HepG2 (cell line): Measurements from ENCODE around the gene COL9A3. TPM values are rescaled to one million over a fixed set of nuclear protein-coding genes. Genes with fewer than 3 reads are reported as not detected.

ENCODE experiments used
- ATAC-seq: fragments of 200-7000 bp; cut with Tn5 transposase; 3 replicates; pipeline ENCODE4 v1.9.1; 2020; ENCODE audit warnings: mild to moderate bottlenecking, moderate library complexity
- BruUV-seq: library from RNA; stranded (reverse); fragments of 400-500 nt; replicated peaks from 2 replicates; lab custom pipeline; 2021; lab: Mats Ljungman, UMichigan
- CTCF ChIA-PET: fragments of 300-600 bp; formaldehyde crosslinking; extraction: SDS; loops from one replicate; lab custom pipeline; 2021; ENCODE audit warnings: low total read pairs, inconsistent platforms, low intra/inter-chr PET ratio; lab: Yijun Ruan, JAX
- POLR2A ChIA-PET: fragments of 350-600 bp; sonication (Branson Sonifier 250); formaldehyde crosslinking; loops from one replicate; lab custom pipeline; 2020; ENCODE audit warnings: antibody characterized with exemption, inconsistent platforms; lab: Yijun Ruan, JAX
- DNase-seq: peaks from one replicate; pipeline ENCODE4 v3.0.0-alpha.2; 2015; ENCODE audit warnings: low spot score
- FAIRE-seq: peaks from 3 replicates; lab custom pipeline; 2011; peaks lifted over from hg19 to GRCh38; lab: Jason Lieb, UNC
- H2AFZ ChIP-seq: one replicate; pipeline ENCODE4 v1.6.1; 2011; ENCODE audit warnings: low read length, inconsistent platforms
- H3K27ac ChIP-seq: fragments of 300-600 bp; 3 replicates; pipeline ENCODE4 v1.8.0; 2011; ENCODE audit warnings: mixed run types, mild to moderate bottlenecking, mixed read lengths, low read length, inconsistent platforms; ENCODE audit not compliant: insufficient read depth; ENCODE audit errors: extremely low read length
- H3K27me3 ChIP-seq, 2 experiments: fragments of 200-600 bp in 1 of 2; 2 replicates in 1 of 2; 3 replicates in 1 of 2; pipeline versions ENCODE4 v1.6.0 to v1.8.0; 2011; ENCODE audit warnings: low read length in 2 of 2, mild to moderate bottlenecking in 2 of 2, moderate library complexity in 2 of 2, inconsistent platforms in 1 of 2; ENCODE audit not compliant: insufficient read depth in 2 of 2, control insufficient read depth in 1 of 2
- H3K36me3 ChIP-seq, 2 experiments: fragments of 200-600 bp in 1 of 2; replicated peaks in 1 of 2; 2 replicates in 1 of 2; 3 replicates in 1 of 2; pipeline versions ENCODE4 v1.5.1 to v1.8.0; 2011; ENCODE audit warnings: low read length in 2 of 2, inconsistent platforms in 1 of 2; ENCODE audit not compliant: insufficient read depth in 2 of 2, control insufficient read depth in 1 of 2
- H3K4me1 ChIP-seq: 2 replicates; pipeline ENCODE4 v1.5.1; 2012; ENCODE audit warnings: low read length, inconsistent platforms; ENCODE audit not compliant: insufficient read depth
- H3K4me2 ChIP-seq: 2 replicates; pipeline ENCODE4 v1.6.0; 2011; ENCODE audit warnings: low read depth, low read length, inconsistent platforms
- H3K4me3 ChIP-seq, 3 experiments: fragments of 200-600 bp in 1 of 3; sonication (generic), shearing (Covaris generic) in 1 of 3; replicated peaks in 1 of 3; 2 replicates each; pipeline ENCODE4 v1.5.1; 2011 to 2016; ENCODE audit warnings: low read length in 3 of 3, inconsistent platforms in 2 of 3, low read depth in 2 of 3, mild to moderate bottlenecking in 2 of 3, control low read depth in 1 of 3, mixed read lengths in 1 of 3; ENCODE audit not compliant: insufficient read depth in 1 of 3
- H3K79me2 ChIP-seq: one replicate; pipeline ENCODE4 v1.6.1; 2011; ENCODE audit warnings: low read length, inconsistent platforms; ENCODE audit not compliant: insufficient read depth
- H3K9ac ChIP-seq: 2 replicates; pipeline ENCODE4 v1.6.0; 2011; ENCODE audit warnings: mild to moderate bottlenecking, low read depth, low read length, inconsistent platforms; ENCODE audit not compliant: insufficient read depth
- H3K9me3 ChIP-seq: 2 replicates; pipeline ENCODE4 v1.5.1; 2012; ENCODE audit warnings: mild to moderate bottlenecking, low read length
- H4K20me1 ChIP-seq: 2 replicates; pipeline ENCODE4 v1.6.0; 2011; ENCODE audit warnings: inconsistent platforms, mild to moderate bottlenecking, low read length, moderate library complexity; ENCODE audit not compliant: insufficient read depth
- ATF5 ChIP-seq: sonication (generic); formaldehyde crosslinking; IDR thresholded peaks from 2 replicates; pipeline ENCODE4 v1.4.0; 2020; ENCODE audit warnings: mild to moderate bottlenecking, low read depth, missing genetic modification reagents
- EED ChIP-seq: sonication (generic); formaldehyde crosslinking; IDR thresholded peaks from 2 replicates; pipeline ENCODE4 v1.5.0; 2020; ENCODE audit warnings: mild to moderate bottlenecking, missing genetic modification reagents
- MIER2 ChIP-seq: IDR thresholded peaks from 2 replicates; pipeline ENCODE4 v1.6.1; 2016; ENCODE audit warnings: missing biosample characterization, missing genetic modification reagents
- MYPOP ChIP-seq: sonication (generic); formaldehyde crosslinking; IDR thresholded peaks from 2 replicates; pipeline ENCODE4 v1.8.1; 2023; ENCODE audit warnings: mild to moderate bottlenecking, moderate library complexity, missing genetic modification reagents
- PAF1 ChIP-seq: IDR thresholded peaks from 2 replicates; pipeline ENCODE4 v1.6.1; 2016; ENCODE audit warnings: missing genetic modification reagents, missing compliant biosample characterization
- WIZ ChIP-seq: sonication (generic); formaldehyde crosslinking; IDR thresholded peaks from 2 replicates; pipeline ENCODE4 v1.5.1; 2020; ENCODE audit warnings: mild to moderate bottlenecking, missing genetic modification reagents
- ZFP36 ChIP-seq: fragments of 150-350 bp; IDR thresholded peaks from 2 replicates; pipeline ENCODE4 v1.6.1; 2018; ENCODE audit warnings: borderline replicate concordance, low read length, low read depth; ENCODE audit not compliant: partially characterized antibody
- ZNF160 ChIP-seq: sonication (generic); formaldehyde crosslinking; IDR thresholded peaks from 2 replicates; pipeline ENCODE4 v1.8.0; 2022; ENCODE audit warnings: mild to moderate bottlenecking, inconsistent platforms, missing genetic modification reagents
- ZNF317 ChIP-seq: sonication (generic); formaldehyde crosslinking; IDR thresholded peaks from 2 replicates; pipeline ENCODE4 v1.5.0; 2020; ENCODE audit warnings: mild to moderate bottlenecking, missing genetic modification reagents
- ZNF720 ChIP-seq: sonication (generic); formaldehyde crosslinking; IDR thresholded peaks from 2 replicates; pipeline ENCODE4 v1.4.0; 2020; ENCODE audit warnings: missing genetic modification reagents
- ZNF761 ChIP-seq: sonication (generic); formaldehyde crosslinking; conservative IDR thresholded peaks from 2 replicates; pipeline ENCODE4 v1.4.0; 2020; ENCODE audit warnings: mild to moderate bottlenecking, missing genetic modification reagents
- ZSCAN22 ChIP-seq: sonication (generic); formaldehyde crosslinking; IDR thresholded peaks from 2 replicates; pipeline ENCODE4 v1.4.0; 2020; ENCODE audit warnings: mild to moderate bottlenecking, missing genetic modification reagents
- WGBS: methylation state at CpG from one replicate; pipeline ENCODE4 v1.1.6; 2017; ENCODE audit warnings: low lambda C conversion rate; 5-methylcytosine and 5-hydroxymethylcytosine counted together
- in situ Hi-C: cut with HindIII; loops from 2 replicates; pipeline ENCODE4 v1.10.0; 2017; ENCODE audit warnings: low pct_unique_long_range_greater_than_20kb; ENCODE audit not compliant: extremely low pct_ligation_motif_present
- intact Hi-C: fragments of 100-400 bp; cut with micrococcal nuclease; formaldehyde crosslinking; loops from one replicate; pipeline ENCODE4 v1.10.0; 2022; ENCODE audit not compliant: unreplicated experiment
- polyA plus RNA-seq, 8 experiments: library from polyadenylated mRNA; depleted of rRNA in 3 of 8; stranded (reverse) in 7 of 8; unstranded in 1 of 8; fragments of >200 nt; fragmentation: Illumina TruSeq in 4 of 8; extraction: Trizol in 4 of 8; gene quantifications; 2 replicates each; pipeline versions ENCODE4 v1.2.1 to v1.2.3, GENCODE V29; 2011 to 2016; ENCODE audit warnings: low read depth in 4 of 8, missing spikeins in 1 of 8, mixed read lengths in 1 of 8; ENCODE audit not compliant: insufficient read depth in 1 of 8
- total RNA-seq, 5 experiments: library from RNA; depleted of rRNA; stranded (reverse); fragments of >200 nt; fragmentation: Illumina TruSeq; extraction: Trizol; gene quantifications; 2 replicates each; pipeline ENCODE4 v1.2.3, GENCODE V29; 2016; ENCODE audit warnings: low read depth in 1 of 5
- TF ChIP-seq, protein P1 (sequence below): sonication (generic); formaldehyde crosslinking; IDR thresholded peaks from 2 replicates; pipeline ENCODE4 v1.5.0; 2020; ENCODE audit warnings: mild to moderate bottlenecking, missing genetic modification reagents, moderate library complexity
- TF ChIP-seq, protein P2 (sequence below): sonication (generic); formaldehyde crosslinking; IDR thresholded peaks from 2 replicates; pipeline ENCODE4 v1.4.0; 2020; ENCODE audit warnings: missing genetic modification reagents, mild to moderate bottlenecking, borderline replicate concordance

COL9A3 gene
- total and polyA plus RNA-seq, 2 of the 13 experiments (the other 11 are each of a cell fraction or from before 2014, with no cell fraction given): 155 to 204 TPM

DNA sequence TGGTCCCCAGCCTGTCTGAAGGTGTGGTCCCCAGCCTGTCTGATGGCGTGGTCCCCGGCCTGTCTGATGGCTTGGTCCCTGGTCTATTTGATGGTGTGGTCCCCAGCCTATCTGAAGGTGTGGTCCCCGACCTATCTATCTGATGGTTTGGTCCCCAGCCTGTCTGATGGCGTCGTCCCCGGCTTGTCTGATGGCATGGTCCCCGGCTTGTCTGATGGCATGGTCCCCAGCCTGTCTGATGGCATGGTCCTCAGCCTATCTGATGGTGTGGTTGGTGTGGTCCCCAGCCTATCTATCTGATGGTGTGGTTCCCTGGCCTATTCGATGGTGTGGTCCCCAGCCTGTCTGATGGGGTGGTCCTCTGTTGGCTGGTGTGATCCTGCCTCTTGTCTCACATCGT lies 38.8 kb upstream of the COL9A3 start:
- Histone ChIP-seq H3K4me1 (peaks cover 38% of the 10 kb centered on the region), H3K79me2 (no peaks in the 10 kb centered on the region), H3K36me3 (no peaks in the 10 kb centered on the region), H2AFZ (no peak overlapping the region), H3K4me3 (no peak overlapping the region)
- in situ Hi-C loops (loop anchor here (10.0 to 25.0 kb wide), 2 partner anchors 93 to 266 kb away; no protein-coding TSS in a partner anchor), intact Hi-C loops (no loop called here)
- no peak for DNase-seq
- POLR2A ChIA-PET: no interaction called here
- WGBS: 52% methylated on average over 9 of the region's 9 CpGs
- TF ChIP-seq ZNF761 (CRISPR knock-in tag) (no peak), ZFP36 (peak; percentile 74), ZNF160 (CRISPR knock-in tag) (no peak), ZSCAN22 (peak; percentile 100), ATF5 (CRISPR knock-in tag) (no peak), MYPOP (no peak), PAF1 (CRISPR knock-in tag) (no peak), ZNF317 (CRISPR knock-in tag) (no peak), WIZ (CRISPR knock-in tag) (0 out of 2 replicates have a peak, but pooled peaks have one; percentile 1), MIER2 (CRISPR knock-in tag) (no peak), ZNF720 (CRISPR knock-in tag) (no peak), EED (0 out of 2 replicates have a peak, but pooled peaks have one; percentile 67)
- TF ChIP-seq, protein P1, sequence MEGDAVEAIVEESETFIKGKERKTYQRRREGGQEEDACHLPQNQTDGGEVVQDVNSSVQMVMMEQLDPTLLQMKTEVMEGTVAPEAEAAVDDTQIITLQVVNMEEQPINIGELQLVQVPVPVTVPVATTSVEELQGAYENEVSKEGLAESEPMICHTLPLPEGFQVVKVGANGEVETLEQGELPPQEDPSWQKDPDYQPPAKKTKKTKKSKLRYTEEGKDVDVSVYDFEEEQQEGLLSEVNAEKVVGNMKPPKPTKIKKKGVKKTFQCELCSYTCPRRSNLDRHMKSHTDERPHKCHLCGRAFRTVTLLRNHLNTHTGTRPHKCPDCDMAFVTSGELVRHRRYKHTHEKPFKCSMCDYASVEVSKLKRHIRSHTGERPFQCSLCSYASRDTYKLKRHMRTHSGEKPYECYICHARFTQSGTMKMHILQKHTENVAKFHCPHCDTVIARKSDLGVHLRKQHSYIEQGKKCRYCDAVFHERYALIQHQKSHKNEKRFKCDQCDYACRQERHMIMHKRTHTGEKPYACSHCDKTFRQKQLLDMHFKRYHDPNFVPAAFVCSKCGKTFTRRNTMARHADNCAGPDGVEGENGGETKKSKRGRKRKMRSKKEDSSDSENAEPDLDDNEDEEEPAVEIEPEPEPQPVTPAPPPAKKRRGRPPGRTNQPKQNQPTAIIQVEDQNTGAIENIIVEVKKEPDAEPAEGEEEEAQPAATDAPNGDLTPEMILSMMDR: no peak
- TF ChIP-seq, protein P2, sequence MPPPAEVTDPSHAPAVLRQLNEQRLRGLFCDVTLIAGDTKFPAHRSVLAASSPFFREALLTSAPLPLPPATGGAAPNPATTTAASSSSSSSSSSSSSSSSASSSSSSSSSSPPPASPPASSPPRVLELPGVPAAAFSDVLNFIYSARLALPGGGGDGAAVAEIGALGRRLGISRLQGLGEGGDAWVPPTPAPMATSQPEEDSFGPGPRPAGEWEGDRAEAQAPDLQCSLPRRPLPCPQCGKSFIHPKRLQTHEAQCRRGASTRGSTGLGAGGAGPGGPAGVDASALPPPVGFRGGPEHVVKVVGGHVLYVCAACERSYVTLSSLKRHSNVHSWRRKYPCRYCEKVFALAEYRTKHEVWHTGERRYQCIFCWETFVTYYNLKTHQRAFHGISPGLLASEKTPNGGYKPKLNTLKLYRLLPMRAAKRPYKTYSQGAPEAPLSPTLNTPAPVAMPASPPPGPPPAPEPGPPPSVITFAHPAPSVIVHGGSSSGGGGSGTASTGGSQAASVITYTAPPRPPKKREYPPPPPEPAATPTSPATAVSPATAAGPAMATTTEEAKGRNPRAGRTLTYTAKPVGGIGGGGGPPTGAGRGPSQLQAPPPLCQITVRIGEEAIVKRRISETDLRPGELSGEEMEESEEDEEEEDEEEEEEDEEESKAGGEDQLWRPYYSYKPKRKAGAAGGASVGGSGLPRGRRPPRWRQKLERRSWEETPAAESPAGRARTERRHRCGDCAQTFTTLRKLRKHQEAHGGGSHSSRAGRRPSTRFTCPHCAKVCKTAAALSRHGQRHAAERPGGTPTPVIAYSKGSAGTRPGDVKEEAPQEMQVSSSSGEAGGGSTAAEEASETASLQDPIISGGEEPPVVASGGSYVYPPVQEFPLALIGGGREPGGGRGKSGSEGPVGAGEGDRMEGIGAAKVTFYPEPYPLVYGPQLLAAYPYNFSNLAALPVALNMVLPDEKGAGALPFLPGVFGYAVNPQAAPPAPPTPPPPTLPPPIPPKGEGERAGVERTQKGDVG: no peak
- TF ChIP-seq, all 625 proteins: peak for 4
- no peak overlapping the region for H3K4me2 ChIP-seq
- H3K9ac ChIP-seq: no peak overlapping the region
- no peak for FAIRE-seq
- CTCF ChIA-PET: interaction anchor here (2.4 kb wide), 1 partner anchor 13 kb away, joined by 11 read pairs; no protein-coding TSS in a partner anchor
- BruUV-seq: no TSS peak
- no peaks in the 10 kb centered on the region for H4K20me1 ChIP-seq
- no peak for ATAC-seq
- no peak overlapping the region for H3K27ac ChIP-seq
- H3K27me3 ChIP-seq: peaks cover 16 to 70% of the 10 kb centered on the region in 2 experiments
- H3K9me3 ChIP-seq: no peaks in the 10 kb centered on the region
